Hematopoietic multipotent progenitor cell treated with erythropoietin and hydrocortisone succinate and interleukin-3 and kit ligand, for 15 days (in vitro differentiated cells): ENCODE data around the gene ADGRB2.

Experiments
- DNase-seq: peaks from one replicate; pipeline ENCODE4 v3.0.0-alpha.2; 2015; ENCODE audit warnings: low spot score

The ADGRB2 gene

GRCh38 chr1:31700468-31701090 is 63.6 kb downstream of the ADGRB2 start:
- DNase-seq, result no peak

GRCh38 chr1:31699341-31699891 is 64.7 kb downstream of the ADGRB2 start:
- DNase-seq, result no peak

GRCh38 chr1:31697369-31697984 is 66.7 kb downstream of the ADGRB2 start:
- DNase-seq, result no peak

DNA sequence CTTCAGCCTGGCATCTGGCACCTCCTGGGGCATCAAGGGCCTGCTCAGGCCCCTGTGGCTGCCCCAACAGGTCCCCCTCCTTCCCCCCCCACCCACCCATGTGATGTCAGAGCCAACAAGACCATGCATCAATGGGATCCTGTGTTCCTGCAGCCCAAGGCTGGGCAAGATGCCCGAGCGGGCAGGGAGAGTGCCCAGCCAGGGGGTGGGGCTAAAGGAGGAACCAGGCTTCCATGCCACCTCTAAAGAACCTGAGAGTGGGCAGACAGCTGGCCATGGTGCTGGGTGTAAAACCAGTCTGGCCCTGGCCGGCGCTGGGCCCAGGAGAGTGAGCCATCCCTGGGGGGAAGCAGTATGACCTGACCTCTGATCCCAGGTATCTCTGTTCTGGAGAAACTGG is 67.9 kb downstream of the ADGRB2 start:
- no peak for DNase-seq

- DNase-seq, result no peak
These were observed 68.8 kb downstream of the ADGRB2 start for GRCh38 chr1:31695327-31695726.

DNA sequence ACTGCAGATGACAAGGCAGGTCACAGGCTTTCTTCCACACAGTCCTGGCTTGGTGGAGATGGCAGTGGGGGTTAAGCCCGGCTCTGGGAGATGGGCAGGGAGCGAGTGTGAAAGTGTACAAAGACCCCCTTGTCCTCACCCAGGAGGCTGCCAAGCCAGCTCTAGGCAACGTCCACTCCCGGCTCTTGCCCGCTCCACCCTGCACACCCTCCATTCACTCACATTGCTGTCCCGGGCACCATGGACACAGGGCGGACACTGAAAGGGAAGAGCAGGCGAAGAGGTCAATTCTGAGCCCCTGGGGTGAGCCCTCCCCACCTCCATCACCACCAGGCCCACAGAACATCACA is 69.2 kb downstream of the ADGRB2 start:
- no peak for DNase-seq

DNA sequence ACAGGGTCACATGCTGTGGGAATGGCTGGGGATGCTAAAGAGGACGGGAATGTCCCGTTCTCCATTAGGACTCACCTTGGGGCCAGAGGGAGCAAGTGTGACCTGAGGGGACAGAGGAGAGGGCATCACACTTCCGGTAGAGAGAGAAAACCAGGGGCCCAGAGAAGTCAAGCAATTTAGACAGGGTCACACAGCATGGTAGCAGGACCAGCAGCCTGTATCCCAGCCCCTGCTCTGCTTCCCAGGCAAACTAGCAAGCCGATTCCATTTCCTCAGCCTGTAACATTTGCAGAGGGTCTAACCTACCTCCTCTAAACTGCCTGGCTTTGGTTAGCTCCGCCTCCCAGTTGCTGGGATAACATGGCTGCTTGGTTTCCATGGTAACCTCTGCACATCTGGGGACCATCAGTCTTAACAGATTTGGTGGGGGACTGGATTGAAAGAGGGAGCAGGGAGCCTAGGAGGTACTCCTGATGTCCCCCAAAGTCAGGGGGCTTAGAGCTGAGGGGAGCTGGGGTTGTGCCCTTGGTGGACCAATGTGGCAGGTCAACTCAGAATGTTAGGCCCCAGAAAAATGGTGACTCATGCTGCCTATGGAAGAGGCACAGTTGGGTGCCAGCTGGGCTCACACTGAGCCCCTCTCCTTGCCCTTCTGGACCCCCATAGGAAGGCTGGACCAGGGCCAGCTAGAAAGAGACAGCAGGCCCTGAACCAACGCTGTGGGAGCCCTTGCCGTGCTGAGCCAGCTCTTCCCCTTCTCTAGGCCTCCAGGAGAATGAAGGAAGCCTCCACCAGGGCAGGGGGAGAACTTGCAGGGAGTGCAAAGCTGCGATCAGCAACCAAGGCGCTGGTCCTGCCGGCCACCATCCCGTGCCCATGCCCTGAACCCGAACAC is 69.8 kb downstream of the ADGRB2 start:
- DNase-seq, result no peak

DNA sequence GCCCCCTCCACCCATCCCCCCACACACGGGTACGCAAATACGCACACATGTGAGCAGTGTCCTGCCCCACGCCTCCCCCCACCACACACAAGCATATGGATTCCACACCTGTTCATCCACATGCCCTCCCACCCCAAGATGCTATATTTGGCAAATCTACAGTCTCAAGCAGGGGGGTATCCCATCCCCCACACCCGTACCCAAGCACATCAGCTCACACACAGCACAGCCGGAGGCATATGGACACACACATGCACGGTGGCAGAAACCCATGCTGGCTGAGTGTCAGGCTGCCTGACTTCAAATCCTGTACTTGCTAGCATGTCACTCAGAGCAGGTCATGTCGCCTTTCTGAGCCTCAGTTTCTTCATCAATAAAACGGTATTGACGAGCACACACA is 70.9 kb downstream of the ADGRB2 start:
- DNase-seq, result no peak

DNA sequence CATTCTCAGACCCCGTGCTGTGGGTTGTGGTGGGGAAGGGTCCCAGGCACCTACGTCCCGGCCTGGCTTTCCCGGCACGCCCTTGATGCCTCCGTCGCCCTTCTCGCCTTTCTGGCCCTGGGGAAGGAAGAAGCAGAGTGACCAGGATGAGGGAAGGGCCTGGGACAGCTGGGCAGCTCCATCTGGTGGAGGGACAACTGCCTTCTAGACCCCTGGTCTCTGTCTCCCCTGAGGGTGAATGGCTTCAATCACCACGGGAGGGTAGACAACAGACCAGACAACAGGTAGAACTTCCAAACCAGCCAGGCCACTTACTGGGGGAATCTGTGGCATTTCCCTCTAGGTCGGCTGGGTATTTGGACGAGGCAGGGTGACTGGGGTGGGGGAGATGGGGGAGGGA is 72.2 kb downstream of the ADGRB2 start:
- no peak for DNase-seq

DNA sequence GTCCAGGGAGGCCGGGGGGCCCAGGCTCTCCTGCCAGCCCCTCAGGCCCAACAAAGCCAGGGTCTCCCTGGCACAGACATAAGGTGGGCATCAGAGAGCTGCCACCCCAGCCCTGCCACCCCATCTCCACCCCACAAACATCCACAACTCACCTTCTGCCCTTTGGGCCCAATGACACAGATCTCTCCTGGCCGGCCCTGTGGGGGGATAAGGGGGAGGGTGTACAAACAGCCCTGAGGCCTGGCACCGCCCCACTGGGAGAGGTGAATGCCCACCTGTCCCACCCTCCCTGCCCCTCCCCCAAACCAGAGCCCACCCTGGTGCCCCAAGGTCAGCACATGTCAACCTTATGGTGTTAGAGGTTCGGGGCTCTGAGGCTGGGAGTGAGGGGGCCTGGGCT is 72.7 kb downstream of the ADGRB2 start:
- DNase-seq, result no peak

GRCh38 chr1:31690921-31691320 is 73.2 kb downstream of the ADGRB2 start:
- no peak for DNase-seq

- DNase-seq, result no peak
These were observed 74.3 kb downstream of the ADGRB2 start for GRCh38 chr1:31689854-31690253.

DNA sequence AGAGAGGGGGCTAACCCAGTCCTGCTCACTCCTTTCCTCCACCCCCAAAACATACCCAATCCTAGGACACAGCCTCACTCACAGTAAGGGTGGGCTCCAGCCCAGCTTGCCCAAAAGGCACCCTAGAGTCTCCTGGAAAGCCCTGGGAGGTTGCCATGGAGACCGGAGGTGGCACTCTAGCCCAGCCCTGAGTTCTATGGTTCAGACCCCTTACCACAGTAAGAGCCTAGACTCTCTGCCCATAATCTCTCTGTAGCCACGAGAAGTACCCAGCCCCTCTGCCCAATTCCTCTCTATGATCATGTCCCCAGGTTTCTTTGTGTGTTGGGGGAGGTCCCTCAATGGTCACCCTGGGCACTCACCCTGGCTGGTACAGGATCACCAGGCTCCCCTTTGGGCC is 74.8 kb downstream of the ADGRB2 start:
- DNase-seq, result no peak

- DNase-seq, result no peak
These were observed 75.8 kb downstream of the ADGRB2 start for GRCh38 chr1:31688233-31688918.

- no peak for DNase-seq
These were observed 76.5 kb downstream of the ADGRB2 start for GRCh38 chr1:31687601-31688000.

DNA sequence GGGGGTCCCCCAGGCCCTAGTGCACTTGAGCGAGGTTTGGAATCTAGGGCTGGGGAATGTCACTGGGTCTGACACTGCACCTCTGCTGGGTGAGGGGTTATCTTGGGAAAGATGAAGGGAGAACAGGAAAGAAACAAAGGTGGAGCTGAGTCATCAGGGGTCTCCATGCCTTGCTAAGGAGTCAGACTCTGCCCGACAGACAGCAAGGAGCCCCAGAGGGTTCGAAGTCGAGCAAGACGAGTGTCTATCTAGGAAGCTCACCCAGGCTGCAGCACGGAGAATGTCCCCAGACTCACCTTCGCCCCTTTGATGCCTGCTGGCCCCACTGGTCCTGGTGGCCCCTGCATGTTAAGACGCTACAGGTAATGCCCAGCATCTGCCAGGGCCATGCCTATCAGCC is 78.3 kb downstream of the ADGRB2 start:
- DNase-seq, result no peak

DNA sequence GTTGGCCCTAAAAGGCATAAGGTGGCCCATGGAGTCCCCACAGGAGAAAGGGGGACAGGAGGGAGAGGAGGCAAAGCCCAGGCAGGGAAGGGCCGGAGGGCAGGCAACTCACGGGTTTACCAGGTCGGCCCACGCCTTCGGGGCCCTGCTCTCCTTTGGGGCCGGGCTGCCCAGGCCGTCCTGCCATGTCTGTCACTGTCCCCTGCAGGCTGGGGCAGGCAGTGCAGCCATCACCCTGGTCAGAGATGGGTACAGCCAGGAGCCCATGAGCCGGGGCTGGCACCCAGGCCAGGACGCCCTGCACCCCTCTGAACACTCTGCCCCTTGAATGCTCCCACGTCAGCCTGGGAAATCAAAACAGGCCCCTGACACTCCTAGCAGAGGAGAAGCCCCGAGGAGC is 80.1 kb downstream of the ADGRB2 start:
- no peak for DNase-seq

GRCh38 chr1:31681415-31681814 is 82.7 kb downstream of the ADGRB2 start:
- no peak for DNase-seq

- no peak for DNase-seq
These were observed 84.4 kb downstream of the ADGRB2 start for GRCh38 chr1:31679676-31680230.

DNA sequence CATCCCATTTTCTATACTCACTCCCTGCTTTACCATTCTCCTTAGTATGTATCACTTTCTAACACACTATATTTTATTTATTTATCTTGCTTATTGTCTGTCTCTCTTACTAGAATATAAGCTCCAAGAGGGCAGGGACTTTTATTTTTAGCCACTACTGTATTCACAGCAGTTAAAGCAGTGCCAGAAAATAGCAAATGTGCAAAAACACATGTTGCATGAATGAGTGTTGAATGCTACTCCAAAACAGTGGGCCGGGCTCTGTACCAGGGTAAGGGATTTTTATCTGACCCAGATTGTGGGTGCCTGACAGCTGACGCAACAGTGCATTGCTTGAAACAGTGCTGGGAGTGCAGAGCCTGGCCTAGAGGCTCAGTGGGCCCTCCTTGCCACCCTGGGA is 85.0 kb downstream of the ADGRB2 start:
- DNase-seq, result no peak

- no peak for DNase-seq
These were observed 85.5 kb downstream of the ADGRB2 start for GRCh38 chr1:31678681-31679080.

- no peak for DNase-seq
These were observed 86.2 kb downstream of the ADGRB2 start for GRCh38 chr1:31677949-31678348.
